H9 (cell line): ENCODE results near the gene SCN3A. TPM values are rescaled to one million over a fixed set of nuclear protein-coding genes. Genes with fewer than 3 reads are reported as not detected.

Experiments used
- DNase-seq: peaks from one replicate; pipeline ENCODE4 v3.0.0-alpha.2; 2017
- H2AFZ ChIP-seq: one replicate; pipeline ENCODE4 v1.6.1; 2013; ENCODE audit warnings: mild to moderate bottlenecking, low read length, control low read depth, moderate library complexity
- H2AK5ac ChIP-seq: 2 replicates; pipeline ENCODE4 v1.6.1; 2013; ENCODE audit warnings: low read length, control low read depth, mixed read lengths; ENCODE audit not compliant: insufficient read length
- H2BK120ac ChIP-seq: one replicate; pipeline ENCODE4 v1.6.1; 2013; ENCODE audit warnings: low read depth, mild to moderate bottlenecking, low read length, control low read depth, inconsistent platforms; ENCODE audit not compliant: poor library complexity, severe bottlenecking
- H2BK12ac ChIP-seq: 2 replicates; pipeline ENCODE4 v1.6.1; 2013; ENCODE audit warnings: low read length, control low read depth, mixed read lengths, low read depth; ENCODE audit not compliant: insufficient read length
- H2BK15ac ChIP-seq: 2 replicates; pipeline ENCODE4 v1.6.1; 2013; ENCODE audit warnings: low read depth, low read length, control low read depth
- H2BK20ac ChIP-seq: one replicate; pipeline ENCODE4 v1.6.1; 2013; ENCODE audit warnings: low read depth, mild to moderate bottlenecking, low read length, control low read depth, inconsistent platforms; ENCODE audit not compliant: poor library complexity, severe bottlenecking
- H2BK5ac ChIP-seq: 2 replicates; pipeline ENCODE4 v1.6.1; 2013; ENCODE audit warnings: low read length, control low read depth, mixed read lengths; ENCODE audit not compliant: insufficient read length
- H3K14ac ChIP-seq: 2 replicates; pipeline ENCODE4 v1.6.1; 2013; ENCODE audit warnings: low read length, control low read depth; ENCODE audit not compliant: insufficient read depth
- H3K18ac ChIP-seq: 2 replicates; pipeline ENCODE4 v1.6.1; 2013; ENCODE audit warnings: low read depth, mild to moderate bottlenecking, mixed read lengths, low read length, control low read depth; ENCODE audit not compliant: insufficient read length
- H3K23ac ChIP-seq: 2 replicates; pipeline ENCODE4 v1.6.1; 2013; ENCODE audit warnings: low read length, control low read depth, mixed read lengths, low read depth; ENCODE audit not compliant: insufficient read length
- H3K23me2 ChIP-seq: 2 replicates; pipeline ENCODE4 v1.6.1; 2013; ENCODE audit warnings: low read depth, mild to moderate bottlenecking, mixed read lengths, low read length, control low read depth; ENCODE audit not compliant: insufficient read length, poor library complexity, severe bottlenecking
- H3K27ac ChIP-seq: 2 replicates; pipeline ENCODE4 v1.5.1; 2013; ENCODE audit warnings: low read length, control low read depth, mixed read lengths, low read depth; ENCODE audit not compliant: insufficient read length
- H3K27me3 ChIP-seq: 2 replicates; pipeline ENCODE4 v1.6.1; 2013; ENCODE audit warnings: low read length, control low read depth, inconsistent platforms; ENCODE audit not compliant: insufficient read depth
- H3K4ac ChIP-seq: 2 replicates; pipeline ENCODE4 v1.6.1; 2013; ENCODE audit warnings: low read depth, mild to moderate bottlenecking, control low read depth, inconsistent platforms, low read length, moderate library complexity
- H3K4me1 ChIP-seq: 2 replicates; pipeline ENCODE4 v1.6.1; 2013; ENCODE audit warnings: low read length, control low read depth, inconsistent platforms; ENCODE audit not compliant: insufficient read depth
- H3K4me2 ChIP-seq: 2 replicates; pipeline ENCODE4 v1.6.1; 2013; ENCODE audit warnings: low read length, control low read depth, mixed read lengths; ENCODE audit not compliant: insufficient read length, insufficient read depth
- H3K56ac ChIP-seq: 2 replicates; pipeline ENCODE4 v1.6.1; 2013; ENCODE audit warnings: low read depth, mild to moderate bottlenecking, mixed read lengths, low read length, control low read depth; ENCODE audit not compliant: insufficient read length
- H3K79me1 ChIP-seq: 2 replicates; pipeline ENCODE4 v1.6.1; 2013; ENCODE audit warnings: low read depth, mild to moderate bottlenecking, moderate library complexity, low read length, control low read depth, inconsistent platforms; ENCODE audit not compliant: insufficient read depth, poor library complexity, severe bottlenecking
- H3K79me2 ChIP-seq: 2 replicates; pipeline ENCODE4 v1.6.1; 2013; ENCODE audit warnings: low read length, control low read depth, inconsistent platforms; ENCODE audit not compliant: insufficient read depth
- H3K9ac ChIP-seq: 2 replicates; pipeline ENCODE4 v1.6.1; 2013; ENCODE audit warnings: low read length, control low read depth, mixed read lengths; ENCODE audit not compliant: insufficient read length; ENCODE audit errors: extremely low read depth
- H3K9me3 ChIP-seq: one replicate; pipeline ENCODE4 v1.6.1; 2013; ENCODE audit warnings: low read depth, low read length, inconsistent platforms; ENCODE audit not compliant: control insufficient read depth
- H3T11ph ChIP-seq: one replicate; pipeline ENCODE4 v1.6.1; 2013; ENCODE audit warnings: mild to moderate bottlenecking, low read length, control low read depth, inconsistent platforms
- H4K20me1 ChIP-seq: one replicate; pipeline ENCODE4 v1.6.1; 2013; ENCODE audit not compliant: control insufficient read depth, insufficient read length, insufficient read depth
- H4K5ac ChIP-seq: 2 replicates; pipeline ENCODE4 v1.6.1; 2013; ENCODE audit warnings: low read depth, mild to moderate bottlenecking, mixed read lengths, low read length, control low read depth; ENCODE audit not compliant: insufficient read length
- H4K8ac ChIP-seq: replicated peaks from 2 replicates; pipeline ENCODE4 v1.6.1; 2013; ENCODE audit warnings: low read length, control low read depth, mixed read lengths, low read depth; ENCODE audit not compliant: insufficient read length
- H4K91ac ChIP-seq: 2 replicates; pipeline ENCODE4 v1.6.1; 2013; ENCODE audit warnings: low read depth, mild to moderate bottlenecking, moderate library complexity, mixed read lengths, low read length, control low read depth; ENCODE audit not compliant: insufficient read length
- H3K27ac Mint-ChIP-seq, 3 experiments: 2 replicates in 2 of 3; 3 replicates in 1 of 3; pipeline ENCODE4 v1.8.0; 2020 to 2021; ENCODE audit warnings: mixed read lengths in 3 of 3, mild to moderate bottlenecking in 1 of 3, moderate library complexity in 1 of 3
- H3K27me3 Mint-ChIP-seq: 2 replicates; pipeline ENCODE4 v1.8.0; 2021; ENCODE audit warnings: low read depth, mild to moderate bottlenecking, moderate library complexity, mixed read lengths
- H3K36me3 Mint-ChIP-seq, 3 experiments: 2 replicates in 2 of 3; 3 replicates in 1 of 3; pipeline ENCODE4 v1.8.0; 2020 to 2021; ENCODE audit warnings: low read depth in 3 of 3, mixed read lengths in 3 of 3; ENCODE audit not compliant: insufficient read depth in 1 of 3
- H3K4me1 Mint-ChIP-seq, 2 experiments: 2 replicates each; pipeline ENCODE4 v1.8.0; 2020; ENCODE audit warnings: mixed read lengths in 2 of 2
- H3K4me3 Mint-ChIP-seq, 2 experiments: 2 replicates in 1 of 2; 3 replicates in 1 of 2; pipeline ENCODE4 v1.8.0; 2020 to 2021; ENCODE audit warnings: mild to moderate bottlenecking in 2 of 2, mixed read lengths in 2 of 2, moderate library complexity in 1 of 2
- H3K9me3 Mint-ChIP-seq, 2 experiments: 2 replicates in 1 of 2; 3 replicates in 1 of 2; pipeline ENCODE4 v1.8.0; 2020; ENCODE audit warnings: mild to moderate bottlenecking in 2 of 2, mixed read lengths in 2 of 2, moderate library complexity in 1 of 2
- CTCF ChIP-seq: fragments of 200-600 bp; sonication (generic); conservative IDR thresholded peaks from 3 replicates; pipeline ENCODE4 v1.8.0; 2021; ENCODE audit warnings: antibody characterized with exemption, mild to moderate bottlenecking
- whole genome bisulfite sequencing: extraction: QIAGEN DNeasy Blood & Tissue Kit; methylation state at CpG from one replicate; pipeline ENCODE4 v1.1.7; 2013; ENCODE audit warnings: missing lambda C conversion rate, low lambda C conversion rate, mixed read lengths; ENCODE audit not compliant: insufficient read length; ENCODE audit errors: extremely low coverage; 5-methylcytosine and 5-hydroxymethylcytosine counted together
- total RNA-seq: library from RNA; stranded (reverse); gene quantifications from 2 replicates; pipeline ENCODE4 v1.2.1, GENCODE V29; 2021

Gene SCN3A
- total RNA-seq, 1 experiment from 2014 or later = not detected

- Histone ChIP-seq H3K9ac (no peak overlapping the region), H3K56ac (no peak overlapping the region), H2BK5ac (no peak overlapping the region), H3K9me3 (no peaks in the 10 kb centered on the region), H3K4ac (no peak overlapping the region), H3K27ac (no peak overlapping the region), H3K79me2 (no peaks in the 10 kb centered on the region), H4K20me1 (no peaks in the 10 kb centered on the region), H2BK15ac (no peak overlapping the region), H4K91ac (no peak overlapping the region), H4K5ac (no peak overlapping the region), H2AFZ (no peak overlapping the region), H3T11ph (no peak overlapping the region), H3K23me2 (no peaks in the 10 kb centered on the region), H3K79me1 (no peaks in the 10 kb centered on the region), H3K23ac (no peak overlapping the region), H4K8ac (no peak overlapping the region), H3K18ac (no peak overlapping the region), H2AK5ac (no peak overlapping the region), H2BK20ac (no peak overlapping the region), H3K4me2 (no peak overlapping the region), H3K4me1 (no peaks in the 10 kb centered on the region), H2BK120ac (no peak overlapping the region), H2BK12ac (no peak overlapping the region), H3K14ac (no peak overlapping the region), H3K27me3 (no peaks in the 10 kb centered on the region)
- no peaks in the 10 kb centered on the region for H3K4me1 Mint-ChIP-seq
- no peak for TF ChIP-seq CTCF
- WGBS = no CpG with 5 or more reads among the region's 3 CpGs
- no peak for DNase-seq
- no peaks in the 10 kb centered on the region for H3K36me3 Mint-ChIP-seq
- H3K9me3 Mint-ChIP-seq = no peaks in the 10 kb centered on the region
- H3K4me3 Mint-ChIP-seq = no peak overlapping the region
- H3K27ac Mint-ChIP-seq = no peak overlapping the region
- H3K27me3 Mint-ChIP-seq = no peaks in the 10 kb centered on the region
Measured at GRCh38 chr2:165054652-165055051, 149.2 kb downstream of the SCN3A start.
